HepG2 (cell line): Measurements from ENCODE around the gene RPS25. TPM values are rescaled to one million over a fixed set of nuclear protein-coding genes. Genes with fewer than 3 reads are reported as not detected.

Source experiments
- ATAC-seq: fragments of 200-7000 bp; cut with Tn5 transposase; 3 replicates; pipeline ENCODE4 v1.9.1; 2020; ENCODE audit warnings: mild to moderate bottlenecking, moderate library complexity
- BruUV-seq: library from RNA; stranded (reverse); fragments of 400-500 nt; replicated peaks from 2 replicates; lab custom pipeline; 2021; lab: Mats Ljungman, UMichigan
- CTCF ChIA-PET: fragments of 300-600 bp; formaldehyde crosslinking; extraction: SDS; loops from one replicate; lab custom pipeline; 2021; ENCODE audit warnings: low total read pairs, inconsistent platforms, low intra/inter-chr PET ratio; lab: Yijun Ruan, JAX
- POLR2A ChIA-PET: fragments of 350-600 bp; sonication (Branson Sonifier 250); formaldehyde crosslinking; loops from one replicate; lab custom pipeline; 2020; ENCODE audit warnings: antibody characterized with exemption, inconsistent platforms; lab: Yijun Ruan, JAX
- DNase-seq: peaks from one replicate; pipeline ENCODE4 v3.0.0-alpha.2; 2015; ENCODE audit warnings: low spot score
- FAIRE-seq: peaks from 3 replicates; lab custom pipeline; 2011; peaks lifted over from hg19 to GRCh38; lab: Jason Lieb, UNC
- H2AFZ ChIP-seq: one replicate; pipeline ENCODE4 v1.6.1; 2011; ENCODE audit warnings: low read length, inconsistent platforms
- H3K27ac ChIP-seq: fragments of 300-600 bp; 3 replicates; pipeline ENCODE4 v1.8.0; 2011; ENCODE audit warnings: mixed run types, mild to moderate bottlenecking, mixed read lengths, low read length, inconsistent platforms; ENCODE audit not compliant: insufficient read depth; ENCODE audit errors: extremely low read length
- H3K27me3 ChIP-seq, 2 experiments: fragments of 200-600 bp in 1 of 2; 2 replicates in 1 of 2; 3 replicates in 1 of 2; pipeline versions ENCODE4 v1.6.0 to v1.8.0; 2011; ENCODE audit warnings: low read length in 2 of 2, mild to moderate bottlenecking in 2 of 2, moderate library complexity in 2 of 2, inconsistent platforms in 1 of 2; ENCODE audit not compliant: insufficient read depth in 2 of 2, control insufficient read depth in 1 of 2
- H3K36me3 ChIP-seq, 2 experiments: fragments of 200-600 bp in 1 of 2; replicated peaks in 1 of 2; 2 replicates in 1 of 2; 3 replicates in 1 of 2; pipeline versions ENCODE4 v1.5.1 to v1.8.0; 2011; ENCODE audit warnings: low read length in 2 of 2, inconsistent platforms in 1 of 2; ENCODE audit not compliant: insufficient read depth in 2 of 2, control insufficient read depth in 1 of 2
- H3K4me1 ChIP-seq: 2 replicates; pipeline ENCODE4 v1.5.1; 2012; ENCODE audit warnings: low read length, inconsistent platforms; ENCODE audit not compliant: insufficient read depth
- H3K4me2 ChIP-seq: 2 replicates; pipeline ENCODE4 v1.6.0; 2011; ENCODE audit warnings: low read depth, low read length, inconsistent platforms
- H3K4me3 ChIP-seq, 3 experiments: fragments of 200-600 bp in 1 of 3; sonication (generic), shearing (Covaris generic) in 1 of 3; replicated peaks in 1 of 3; 2 replicates each; pipeline ENCODE4 v1.5.1; 2011 to 2016; ENCODE audit warnings: low read length in 3 of 3, inconsistent platforms in 2 of 3, low read depth in 2 of 3, mild to moderate bottlenecking in 2 of 3, control low read depth in 1 of 3, mixed read lengths in 1 of 3; ENCODE audit not compliant: insufficient read depth in 1 of 3
- H3K79me2 ChIP-seq: one replicate; pipeline ENCODE4 v1.6.1; 2011; ENCODE audit warnings: low read length, inconsistent platforms; ENCODE audit not compliant: insufficient read depth
- H3K9ac ChIP-seq: 2 replicates; pipeline ENCODE4 v1.6.0; 2011; ENCODE audit warnings: mild to moderate bottlenecking, low read depth, low read length, inconsistent platforms; ENCODE audit not compliant: insufficient read depth
- H3K9me3 ChIP-seq: 2 replicates; pipeline ENCODE4 v1.5.1; 2012; ENCODE audit warnings: mild to moderate bottlenecking, low read length
- H4K20me1 ChIP-seq: 2 replicates; pipeline ENCODE4 v1.6.0; 2011; ENCODE audit warnings: inconsistent platforms, mild to moderate bottlenecking, low read length, moderate library complexity; ENCODE audit not compliant: insufficient read depth
- ELF4 ChIP-seq: sonication (generic); formaldehyde crosslinking; IDR thresholded peaks from 2 replicates; pipeline ENCODE4 v1.5.0; 2020; ENCODE audit warnings: missing genetic modification reagents, mild to moderate bottlenecking, moderate library complexity, borderline replicate concordance
- RBFOX2 ChIP-seq: fragments of 200-400 bp; formaldehyde crosslinking; IDR thresholded peaks from 2 replicates; pipeline ENCODE4 v1.6.1; 2017; ENCODE audit warnings: low read depth, mild to moderate bottlenecking, low read length
- TFDP1 ChIP-seq: IDR thresholded peaks from 2 replicates; pipeline ENCODE4 v1.6.1; 2016; ENCODE audit warnings: missing compliant biosample characterization, missing genetic modification reagents, borderline replicate concordance
- ZNF660 ChIP-seq: sonication (generic); formaldehyde crosslinking; IDR thresholded peaks from 2 replicates; pipeline ENCODE4 v1.5.1; 2020; ENCODE audit warnings: mild to moderate bottlenecking, low read depth, missing genetic modification reagents, borderline replicate concordance
- WGBS: methylation state at CpG from one replicate; pipeline ENCODE4 v1.1.6; 2017; ENCODE audit warnings: low lambda C conversion rate; 5-methylcytosine and 5-hydroxymethylcytosine counted together
- in situ Hi-C: cut with HindIII; loops from 2 replicates; pipeline ENCODE4 v1.10.0; 2017; ENCODE audit warnings: low pct_unique_long_range_greater_than_20kb; ENCODE audit not compliant: extremely low pct_ligation_motif_present
- intact Hi-C: fragments of 100-400 bp; cut with micrococcal nuclease; formaldehyde crosslinking; loops from one replicate; pipeline ENCODE4 v1.10.0; 2022; ENCODE audit not compliant: unreplicated experiment
- polyA plus RNA-seq, 8 experiments: library from polyadenylated mRNA; depleted of rRNA in 3 of 8; stranded (reverse) in 7 of 8; unstranded in 1 of 8; fragments of >200 nt; fragmentation: Illumina TruSeq in 4 of 8; extraction: Trizol in 4 of 8; gene quantifications; 2 replicates each; pipeline versions ENCODE4 v1.2.1 to v1.2.3, GENCODE V29; 2011 to 2016; ENCODE audit warnings: low read depth in 4 of 8, missing spikeins in 1 of 8, mixed read lengths in 1 of 8; ENCODE audit not compliant: insufficient read depth in 1 of 8
- total RNA-seq, 5 experiments: library from RNA; depleted of rRNA; stranded (reverse); fragments of >200 nt; fragmentation: Illumina TruSeq; extraction: Trizol; gene quantifications; 2 replicates each; pipeline ENCODE4 v1.2.3, GENCODE V29; 2016; ENCODE audit warnings: low read depth in 1 of 5

The RPS25 gene
- total and polyA plus RNA-seq, 2 of the 13 experiments (the other 11 are each of a cell fraction or from before 2014, with no cell fraction given): 839 to 1,415 TPM

- Histone ChIP-seq H4K20me1 (peaks cover 3% of the 10 kb centered on the region; the same call in 1 of the 2 replicates), H3K9me3 (no peaks in the 10 kb centered on the region), H3K4me2 (no peak overlapping the region), H3K79me2 (peaks cover 25% of the 10 kb centered on the region), H3K27me3 (no peaks in the 10 kb centered on the region), H3K4me3 (no peak overlapping the region), H3K9ac (no peak overlapping the region), H3K4me1 (peaks cover 18% of the 10 kb centered on the region), H2AFZ (no peak overlapping the region), H3K36me3 (peaks cover 54 to 80% of the 10 kb centered on the region in 2 experiments), H3K27ac (no peak overlapping the region)
- in situ Hi-C loops (no loop called here), intact Hi-C loops (no loop called here)
- BruUV-seq: TSS peak; percentile 9
- ATAC-seq (no peak), FAIRE-seq (no peak), DNase-seq (no peak)
- 94% methylated on average over 13 of the region's 17 CpGs for WGBS
- ChIA-PET POLR2A (no interaction called here), CTCF (no interaction called here)
- TF ChIP-seq RBFOX2: 0 out of 2 replicates have a peak, but pooled peaks have one; percentile 13
- TF ChIP-seq TFDP1 (CRISPR knock-in tag): no peak
These were observed 33.5 kb upstream of the RPS25 start for GRCh38 chr11:119051440-119052162.

- Histone ChIP-seq H3K4me1 (no peaks in the 10 kb centered on the region), H3K27me3 (no peaks in the 10 kb centered on the region), H3K4me3 (no peak overlapping the region), H3K36me3 (peaks cover 55 to 73% of the 10 kb centered on the region in 2 experiments), H3K4me2 (no peak overlapping the region), H2AFZ (no peak overlapping the region), H3K79me2 (peaks cover 3% of the 10 kb centered on the region), H4K20me1 (peaks cover 3% of the 10 kb centered on the region; the same call in 1 of the 2 replicates), H3K9me3 (no peaks in the 10 kb centered on the region), H3K27ac (no peak overlapping the region), H3K9ac (no peak overlapping the region)
- no peak for ATAC-seq
- no peak for DNase-seq
- BruUV-seq: no TSS peak
- no peak for TF ChIP-seq ZNF660 (CRISPR knock-in tag)
- TF ChIP-seq ELF4 (CRISPR knock-in tag): no peak
- in situ Hi-C loops (no loop called here), intact Hi-C loops (no loop called here)
- ChIA-PET CTCF (no interaction called here), POLR2A (interaction anchor here (1.1 to 1.4 kb wide), 2 partner anchors 16 to 19 kb away, joined by 3 to 4 read pairs; partner anchors contain the start of gene VPS11)
- no peak for FAIRE-seq
- WGBS: 95% methylated on average over 7 of the region's 7 CpGs
These were observed 30.9 kb upstream of the RPS25 start for GRCh38 chr11:119049081-119049480.
